HG02763 (cell line): ENCODE results near the gene RORC.

Experiments used
- ATAC-seq: cut with Tn5 transposase; IDR thresholded peaks from one replicate; pipeline ENCODE4 v1.9.1; 2021; ENCODE audit warnings: mild to moderate bottlenecking, moderate library complexity; ENCODE audit not compliant: unreplicated experiment

Gene RORC

DNA sequence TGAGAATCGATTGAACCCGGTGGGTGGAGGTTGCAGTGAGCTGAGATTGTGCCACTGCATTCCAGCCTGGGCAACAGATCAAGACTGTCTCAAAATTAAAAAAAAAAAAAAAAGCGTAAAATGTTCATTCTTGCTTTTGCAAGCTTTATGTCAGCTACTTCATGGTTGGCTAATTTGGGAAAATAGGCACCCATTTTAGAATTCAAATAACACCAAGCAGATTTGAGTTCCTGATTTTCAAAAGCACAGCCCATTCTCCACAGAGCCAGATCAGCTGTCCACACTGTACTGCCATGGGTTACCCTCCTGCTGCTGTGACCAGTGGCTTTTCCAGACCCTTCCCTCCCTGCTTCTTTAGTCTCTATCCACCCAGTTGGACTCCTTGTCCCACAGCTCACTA lies 17.5 kb upstream of the RORC start:
- no peak for ATAC-seq

DNA sequence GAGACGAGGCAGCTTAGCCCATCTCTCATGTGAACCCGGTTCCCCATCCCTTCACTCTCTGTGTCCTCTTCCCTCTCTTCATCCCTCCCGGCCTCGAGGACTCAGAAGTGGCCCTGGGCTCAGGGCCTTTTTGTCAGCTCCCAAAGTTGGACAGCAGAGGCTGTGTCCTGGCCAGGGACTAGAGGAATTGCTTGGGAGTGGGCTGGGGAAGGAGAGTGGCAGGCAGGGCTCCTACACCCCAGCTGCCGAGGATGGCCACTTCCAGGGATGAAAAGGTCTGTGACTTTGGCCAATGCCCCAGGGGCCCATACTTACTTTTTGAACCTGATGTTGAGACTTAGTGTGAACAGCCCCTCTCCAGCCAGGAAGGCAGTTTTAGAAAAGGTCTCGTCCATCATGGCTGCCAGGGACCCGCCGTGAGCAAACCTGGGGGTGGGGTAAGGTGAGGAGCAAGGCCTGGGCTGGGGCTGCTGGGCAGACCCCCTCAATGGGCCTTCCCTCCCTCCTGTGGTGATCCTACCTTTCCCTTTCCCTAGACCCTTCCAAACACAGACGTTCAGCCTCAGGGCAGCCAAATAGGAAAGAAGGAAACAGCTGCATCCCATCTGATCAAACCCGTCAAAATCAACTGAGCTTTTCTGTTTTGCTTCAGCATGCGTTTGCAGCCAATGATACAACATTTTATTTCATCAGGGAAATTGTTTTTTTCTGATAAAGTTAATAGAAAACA lies 16.4 kb upstream of the RORC start:
- no peak for ATAC-seq

GRCh38 chr1:151846686-151847237 lies 15.2 kb upstream of the RORC start:
- ATAC-seq, result no peak

- ATAC-seq, result no peak
Observed at GRCh38 chr1:151846062-151846568, 14.5 kb upstream of the RORC start.

- ATAC-seq, result no peak
Observed at GRCh38 chr1:151843398-151843797, 11.8 kb upstream of the RORC start.

DNA sequence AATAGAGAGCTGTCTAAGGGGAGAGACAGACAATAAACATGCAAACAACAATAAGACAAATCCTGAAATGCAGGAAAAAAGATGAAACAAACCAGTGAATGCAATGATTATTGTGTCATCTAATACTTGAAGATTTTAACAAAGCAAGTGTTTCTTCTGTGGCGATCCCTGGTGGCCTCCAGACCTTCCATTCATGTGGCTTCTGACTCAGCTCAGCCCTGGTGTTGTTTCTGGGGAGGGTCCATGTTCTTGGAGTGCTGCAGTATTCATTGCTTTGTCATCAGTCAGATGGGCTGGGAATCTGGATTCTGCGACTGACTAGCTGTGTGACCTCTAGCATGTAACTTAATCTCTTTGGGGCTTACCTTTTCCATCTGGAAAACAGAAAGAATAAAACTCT lies 9.5 kb upstream of the RORC start:
- ATAC-seq, result no peak

DNA sequence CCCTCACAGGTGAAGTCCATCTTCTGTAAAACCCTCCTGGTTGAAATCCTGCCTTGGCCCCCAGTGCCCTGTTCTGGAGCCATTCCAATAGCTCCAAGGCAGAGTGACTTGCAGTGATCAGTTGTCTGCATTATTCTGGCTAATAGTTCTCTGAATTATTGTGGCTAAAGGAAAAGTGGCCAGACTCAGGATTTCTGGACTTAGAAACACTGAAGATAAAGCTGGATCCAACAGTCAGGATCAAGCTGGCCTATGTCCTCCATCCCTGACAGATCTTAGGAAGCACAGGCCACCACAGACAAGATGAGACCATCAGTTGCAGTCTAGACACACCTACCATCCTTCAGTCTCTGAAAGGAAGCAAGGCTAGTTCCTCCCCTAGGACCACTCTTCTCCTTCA lies 8.8 kb upstream of the RORC start:
- no peak for ATAC-seq

DNA sequence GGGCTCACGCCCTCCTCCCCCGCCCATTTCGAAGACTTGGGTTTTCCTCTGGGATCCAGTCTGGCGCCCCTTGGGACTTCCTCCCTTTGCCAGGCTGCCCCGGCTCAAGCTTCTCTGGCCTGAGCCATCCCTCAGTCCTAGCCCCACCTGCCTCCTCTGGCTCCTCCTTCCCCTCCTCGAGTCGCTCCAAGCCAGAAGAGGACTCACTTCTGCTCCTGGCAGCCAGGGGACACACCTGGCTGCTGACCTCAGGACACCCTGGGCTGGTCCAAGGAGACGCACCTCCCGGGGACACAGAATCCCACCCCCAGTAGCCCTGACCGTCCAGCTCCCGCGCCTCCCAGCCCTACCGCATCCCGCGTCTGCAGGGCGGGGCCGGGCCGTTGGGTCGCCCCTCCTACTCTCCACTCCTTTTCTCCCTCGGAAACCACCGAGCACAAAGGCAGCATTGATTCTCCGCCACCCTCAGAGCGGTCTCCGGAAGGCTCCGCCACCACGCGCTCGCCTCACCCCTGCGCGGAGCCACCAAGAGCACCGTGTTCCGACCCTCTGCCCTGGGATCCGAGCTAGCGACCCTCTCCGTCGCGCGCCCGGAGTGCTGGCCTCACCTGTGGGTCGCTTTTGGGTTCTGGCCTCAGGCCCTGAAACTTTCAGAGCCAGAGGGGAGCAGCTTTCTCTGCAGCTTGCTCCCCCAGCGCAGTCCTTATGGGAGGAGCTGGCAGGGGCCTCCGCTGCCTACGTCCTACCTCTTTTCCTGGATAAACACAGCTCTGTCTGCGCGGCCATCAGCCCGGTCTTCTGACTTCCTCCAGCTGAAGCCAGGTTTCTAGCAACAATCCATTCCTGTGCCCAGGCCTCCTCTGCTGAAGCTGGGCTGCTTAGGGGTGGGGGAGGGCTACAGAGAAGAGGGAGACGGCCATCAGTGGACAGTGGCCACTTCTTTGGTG lies 8.1 kb upstream of the RORC start, which contains the start of gene C2CD4D:
Gene C2CD4D, minus strand, starts transcription at position 364 of the 947 bp plus-strand sequence. CDS start 831 bp downstream, outside the sequence.
- no peak for ATAC-seq

- ATAC-seq, result no peak
Observed at GRCh38 chr1:151839082-151839412, 7.4 kb upstream of the RORC start.

DNA sequence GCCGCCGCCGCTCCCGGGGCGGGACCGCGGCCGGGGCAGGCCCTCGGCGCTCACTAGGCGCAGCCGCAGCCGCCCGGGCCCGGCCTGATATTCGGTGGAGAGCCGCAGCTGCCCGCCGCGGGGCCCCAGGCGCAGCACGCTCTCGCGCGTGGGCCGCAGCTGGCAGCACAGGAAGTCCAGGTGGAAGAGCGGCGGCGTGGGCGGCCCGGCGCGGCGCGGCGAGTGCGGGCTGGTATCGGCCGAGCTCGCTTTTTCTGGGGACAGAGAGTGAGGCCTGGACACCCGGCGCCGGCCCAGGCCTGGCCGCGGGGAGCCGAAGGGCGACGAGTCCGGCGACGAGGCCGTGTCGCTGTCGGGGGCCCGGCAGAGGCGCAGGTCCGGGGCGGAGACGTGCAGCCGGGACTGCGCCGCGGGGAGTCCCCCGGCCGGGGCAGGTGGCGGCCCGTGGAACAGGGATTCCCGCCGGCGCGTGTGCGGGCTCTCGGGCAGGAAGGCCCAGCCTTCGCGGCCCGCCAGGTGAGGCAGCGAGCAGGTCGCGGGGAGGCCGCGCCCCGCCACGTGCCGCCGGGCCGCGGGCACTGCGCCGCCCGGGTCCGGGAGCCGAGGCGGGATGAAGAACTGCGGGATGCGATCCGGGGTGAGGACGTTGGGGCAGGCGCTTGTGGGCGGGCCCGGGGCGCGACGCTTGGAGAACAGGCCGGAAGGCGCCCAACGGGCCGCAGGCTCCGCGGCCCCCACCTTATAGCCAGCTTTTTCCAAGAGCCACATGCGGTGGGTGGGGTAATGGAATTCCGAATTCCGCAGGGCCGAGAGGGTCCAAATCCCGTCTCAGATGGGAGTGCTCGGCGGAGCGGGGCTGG lies 6.8 kb upstream of the RORC start:
- no peak for ATAC-seq

DNA sequence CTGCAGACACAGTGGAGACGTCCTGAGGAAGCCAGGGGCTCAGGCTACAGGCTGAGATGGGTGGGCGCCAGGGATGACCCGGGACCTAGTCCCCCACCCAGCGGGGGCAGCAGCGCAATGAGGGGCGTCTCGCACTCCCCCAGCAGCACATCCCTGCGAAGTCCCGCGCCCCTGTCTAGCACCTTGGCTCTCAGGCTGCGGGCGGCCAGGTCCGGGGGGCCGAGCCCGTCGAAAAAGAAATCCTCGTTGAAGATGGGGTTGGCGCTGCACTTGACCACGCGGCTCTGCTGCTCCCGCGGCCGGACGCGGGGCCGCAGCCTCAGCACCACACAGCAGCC lies 6.3 kb upstream of the RORC start:
- ATAC-seq, result no peak

DNA sequence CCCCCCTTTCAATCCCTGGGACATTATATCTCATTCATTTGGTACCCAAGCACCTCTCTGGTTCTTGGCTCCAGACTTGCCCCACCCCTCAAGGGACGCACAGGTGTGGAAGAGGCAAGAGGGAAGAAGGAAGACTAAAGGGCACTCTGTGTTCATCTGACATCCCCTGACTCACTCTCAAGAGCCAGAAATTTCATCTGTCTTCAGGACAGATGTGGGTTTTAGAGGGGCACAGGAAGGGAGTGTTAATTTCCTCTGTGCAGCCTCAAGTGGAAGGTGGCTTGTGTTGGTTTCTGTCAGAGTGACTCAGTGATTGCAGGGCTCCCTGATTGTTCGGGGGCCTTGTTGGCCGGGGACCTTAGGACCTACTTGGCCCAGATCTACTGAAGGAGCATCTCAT lies 5.6 kb upstream of the RORC start:
- no peak for ATAC-seq

- no peak for ATAC-seq
Observed at GRCh38 chr1:151835596-151835995, 4.0 kb upstream of the RORC start.

DNA sequence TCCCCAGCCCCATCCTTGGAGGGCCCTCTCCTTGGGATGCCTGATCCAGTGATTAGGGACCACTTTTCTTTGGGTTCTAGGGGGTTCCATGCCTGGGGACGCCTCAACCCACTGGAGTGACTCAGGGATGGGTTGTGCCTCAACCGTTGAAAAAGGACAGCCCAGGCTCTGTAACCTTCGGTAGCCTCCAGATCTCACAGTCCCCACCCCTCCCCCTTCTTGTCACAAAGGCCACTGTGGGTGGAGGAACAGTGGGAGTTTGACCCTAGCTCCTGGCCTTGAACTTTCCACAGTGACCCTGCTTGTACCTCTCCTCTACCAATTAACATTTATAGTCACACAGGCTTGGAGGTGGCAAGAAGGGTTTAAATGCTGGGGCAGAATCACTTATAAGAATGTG lies 2.6 kb upstream of the RORC start:
- no peak for ATAC-seq

GRCh38 chr1:151833172-151833900 lies 1.7 kb upstream of the RORC start:
- no peak for ATAC-seq

GRCh38 chr1:151832318-151832980 lies 847 bp upstream of the RORC start:
- no peak for ATAC-seq

- ATAC-seq, result no peak
Observed at GRCh38 chr1:151831256-151831591, 378 bp downstream of the RORC start.

GRCh38 chr1:151830055-151830454 lies 1.5 kb downstream of the RORC start:
- ATAC-seq, result no peak

DNA sequence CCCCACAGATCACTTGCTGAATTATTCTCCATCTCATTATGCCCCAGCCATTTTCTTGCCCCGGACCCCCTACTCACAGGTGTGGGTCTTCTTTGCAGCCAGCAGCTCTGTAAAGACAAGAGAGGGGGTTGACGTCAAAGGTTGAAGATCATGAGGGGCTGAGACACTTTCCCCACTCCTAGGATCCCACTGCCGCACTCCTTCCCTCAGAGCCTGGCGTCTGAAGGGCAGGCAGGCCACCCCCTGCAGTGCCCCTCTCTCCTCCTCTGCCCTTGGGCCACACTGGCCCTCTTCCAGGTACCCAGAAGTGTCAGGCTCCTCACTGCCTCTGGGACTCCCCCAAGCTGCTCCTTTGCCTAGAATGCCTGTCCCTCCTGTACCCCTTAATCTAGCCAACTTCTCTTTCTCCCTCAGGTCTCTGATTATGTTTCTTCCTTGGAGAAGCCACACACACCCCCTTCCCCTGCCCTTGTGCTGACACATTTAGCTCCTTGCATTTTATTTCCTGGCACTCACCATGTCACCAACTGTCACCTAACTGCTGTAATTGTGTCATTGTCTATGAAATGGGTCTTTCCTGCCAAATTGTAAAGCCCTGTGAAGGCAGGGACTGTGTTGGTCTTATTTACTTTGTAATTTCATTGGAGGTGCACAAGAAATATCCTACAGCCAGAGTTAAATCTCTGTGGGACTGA lies 2.1 kb downstream of the RORC start:
- no peak for ATAC-seq
